ENCODE measurements around the gene SMYD3. TPM values are rescaled to one million over a fixed set of nuclear protein-coding genes. Genes with fewer than 3 reads are reported as not detected.

The SMYD3 gene
- total and polyA plus RNA-seq, 10 of the 15 experiments (the other 5 are each of a cell fraction or from before 2014, with no cell fraction given): 18.3 to 54.0 (median 24.8) TPM

- TF ChIP-seq ZNF217 (IDR thresholded peaks at IDR 0.05) (0 out of 2 replicates have a peak, but pooled peaks have one; percentile 36), MXI1 (IDR thresholded peaks at IDR 0.05; ENCODE audit: low read depth, low read length) (no peak), PAX5 (IDR thresholded peaks at IDR 0.05; ENCODE audit: borderline replicate concordance, low read depth, low read length) (0 out of 2 replicates have a peak, but pooled peaks have one; percentile 10), ZBTB40 (IDR thresholded peaks at IDR 0.05; ENCODE audit: borderline replicate concordance) (no peak), RB1 (IDR thresholded peaks at IDR 0.05; ENCODE audit: borderline replicate concordance) (no peak), JUNB (IDR thresholded peaks at IDR 0.05) (0 out of 2 replicates have a peak, but pooled peaks have one; percentile 30), NR2C2 (IDR thresholded peaks at IDR 0.05; ENCODE audit: borderline replicate concordance, control insufficient read depth, insufficient read length, low read depth) (no peak), CREB1 (IDR thresholded peaks at IDR 0.05; ENCODE audit: low read depth) (no peak), IKZF2 (IDR thresholded peaks at IDR 0.05) (peak; percentile 33 to 51; a peak in 2 of 4 replicates), EP300 (IDR thresholded peaks at IDR 0.05; ENCODE audit: borderline replicate concordance in 1 of 2, control insufficient read depth in 1 of 2, low read depth in 2 of 2, low read length in 2 of 2) (0 out of 4 replicates have a peak, but pooled peaks of 1 of the 2 experiments have one; percentile 18), IKZF1 (conservative IDR thresholded peaks at IDR 0.05) (peak; percentile 61), ZNF207 (IDR thresholded peaks at IDR 0.05; ENCODE audit: borderline replicate concordance) (no peak), CREM (IDR thresholded peaks at IDR 0.05; ENCODE audit: low read depth) (no peak), ZBED1 (IDR thresholded peaks at IDR 0.05; ENCODE audit: borderline replicate concordance) (no peak), MEF2B (IDR thresholded peaks at IDR 0.05; ENCODE audit: partially characterized antibody, poor library complexity, severe bottlenecking) (peak; percentile 44)
- TF ChIP-seq, protein P1, sequence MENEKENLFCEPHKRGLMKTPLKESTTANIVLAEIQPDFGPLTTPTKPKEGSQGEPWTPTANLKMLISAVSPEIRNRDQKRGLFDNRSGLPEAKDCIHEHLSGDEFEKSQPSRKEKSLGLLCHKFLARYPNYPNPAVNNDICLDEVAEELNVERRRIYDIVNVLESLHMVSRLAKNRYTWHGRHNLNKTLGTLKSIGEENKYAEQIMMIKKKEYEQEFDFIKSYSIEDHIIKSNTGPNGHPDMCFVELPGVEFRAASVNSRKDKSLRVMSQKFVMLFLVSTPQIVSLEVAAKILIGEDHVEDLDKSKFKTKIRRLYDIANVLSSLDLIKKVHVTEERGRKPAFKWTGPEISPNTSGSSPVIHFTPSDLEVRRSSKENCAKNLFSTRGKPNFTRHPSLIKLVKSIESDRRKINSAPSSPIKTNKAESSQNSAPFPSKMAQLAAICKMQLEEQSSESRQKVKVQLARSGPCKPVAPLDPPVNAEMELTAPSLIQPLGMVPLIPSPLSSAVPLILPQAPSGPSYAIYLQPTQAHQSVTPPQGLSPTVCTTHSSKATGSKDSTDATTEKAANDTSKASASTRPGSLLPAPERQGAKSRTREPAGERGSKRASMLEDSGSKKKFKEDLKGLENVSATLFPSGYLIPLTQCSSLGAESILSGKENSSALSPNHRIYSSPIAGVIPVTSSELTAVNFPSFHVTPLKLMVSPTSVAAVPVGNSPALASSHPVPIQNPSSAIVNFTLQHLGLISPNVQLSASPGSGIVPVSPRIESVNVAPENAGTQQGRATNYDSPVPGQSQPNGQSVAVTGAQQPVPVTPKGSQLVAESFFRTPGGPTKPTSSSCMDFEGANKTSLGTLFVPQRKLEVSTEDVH (IDR thresholded peaks at IDR 0.05; ENCODE audit: low read depth, partially characterized antibody): no peak
These were observed 677.9 kb downstream of the SMYD3 start (continued) for GRCh38 chr1:245829194-245829593.
